Keratinocyte (primary cell): ENCODE results near the gene OSBPL1A. TPM values are rescaled to one million over a fixed set of nuclear protein-coding genes. Genes with fewer than 3 reads are reported as not detected.

ENCODE experiments used
- DNase-seq: peaks from one replicate; pipeline ENCODE4 v3.0.0-alpha.2; 2011; ENCODE audit warnings: low read depth, missing footprints, low spot score
- FAIRE-seq: peaks from 2 replicates; lab custom pipeline; 2011; peaks lifted over from hg19 to GRCh38; lab: Jason Lieb, UNC
- H2AFZ ChIP-seq: 2 replicates; pipeline ENCODE4 v1.6.0; 2012; ENCODE audit warnings: low read length, control low read depth, inconsistent platforms; ENCODE audit not compliant: control insufficient read depth
- H3K27ac ChIP-seq: 2 replicates; pipeline ENCODE4 v1.5.1; 2011; ENCODE audit warnings: low read length; ENCODE audit not compliant: control insufficient read depth, insufficient read depth
- H3K27me3 ChIP-seq: 3 replicates; pipeline ENCODE4 v1.6.0; 2011; ENCODE audit warnings: low read length; ENCODE audit not compliant: control insufficient read depth, insufficient read depth; ENCODE audit errors: extremely low read depth
- H3K36me3 ChIP-seq, 2 experiments: 2 replicates in 1 of 2; 3 replicates in 1 of 2; pipeline ENCODE4 v1.5.1; 2011; ENCODE audit warnings: low read length in 2 of 2, mild to moderate bottlenecking in 1 of 2; ENCODE audit not compliant: control insufficient read depth in 2 of 2, insufficient read depth in 2 of 2; ENCODE audit errors: extremely low read depth in 1 of 2
- H3K4me1 ChIP-seq: 3 replicates; pipeline ENCODE4 v1.5.1; 2011; ENCODE audit warnings: low read length; ENCODE audit not compliant: control insufficient read depth, insufficient read depth; ENCODE audit errors: extremely low read depth
- H3K4me2 ChIP-seq: 3 replicates; pipeline ENCODE4 v1.6.0; 2011; ENCODE audit warnings: low read depth, low read length; ENCODE audit not compliant: control insufficient read depth, insufficient read depth; ENCODE audit errors: extremely low read depth
- H3K4me3 ChIP-seq, 3 experiments: fragments of 200-600 bp in 1 of 3; sonication (generic) in 1 of 3; 2 replicates in 2 of 3; 3 replicates in 1 of 3; pipeline ENCODE4 v1.5.1; 2011 to 2016; ENCODE audit warnings: low read length in 3 of 3, mild to moderate bottlenecking in 3 of 3, control low read depth in 2 of 3, inconsistent platforms in 1 of 3, low read depth in 1 of 3, mixed read lengths in 1 of 3, mixed run types in 1 of 3, moderate library complexity in 1 of 3; ENCODE audit not compliant: control insufficient read depth in 2 of 3, insufficient read depth in 2 of 3; ENCODE audit errors: extremely low read depth in 1 of 3
- H3K79me2 ChIP-seq: 2 replicates; pipeline ENCODE4 v1.6.0; 2012; ENCODE audit warnings: low read length; ENCODE audit not compliant: control insufficient read depth, insufficient read depth
- H3K9ac ChIP-seq: 3 replicates; pipeline ENCODE4 v1.6.0; 2011; ENCODE audit warnings: low read length; ENCODE audit not compliant: control insufficient read depth, insufficient read depth; ENCODE audit errors: extremely low read depth
- H3K9me1 ChIP-seq: 3 replicates; pipeline ENCODE4 v1.6.0; 2011; ENCODE audit warnings: low read length; ENCODE audit not compliant: control insufficient read depth, insufficient read depth; ENCODE audit errors: extremely low read depth
- H3K9me3 ChIP-seq: 2 replicates; pipeline ENCODE4 v1.5.1; 2012; ENCODE audit warnings: low read depth, low read length; ENCODE audit not compliant: control insufficient read depth
- H4K20me1 ChIP-seq: 3 replicates; pipeline ENCODE4 v1.6.0; 2011; ENCODE audit warnings: low read length; ENCODE audit not compliant: control insufficient read depth, insufficient read depth; ENCODE audit errors: extremely low read depth
- EZH2 ChIP-seq: IDR thresholded peaks from one replicate; pipeline ENCODE4 v1.6.1; 2012; ENCODE audit warnings: inconsistent platforms, mild to moderate bottlenecking, low read length, moderate library complexity
- dilution Hi-C: fragments of 300-500 bp; cut with MboI; formaldehyde crosslinking; loops from one replicate; pipeline ENCODE4 v1.7.0; 2020; ENCODE audit warnings: low sequenced_read_pairs; ENCODE audit not compliant: extremely low pct_ligation_motif_present
- polyA plus RNA-seq, 5 experiments: library from polyadenylated mRNA; depleted of rRNA in 3 of 5; stranded (reverse) in 3 of 5; stranded (forward) in 1 of 5; unstranded in 1 of 5; fragments of >200 nt; gene quantifications; 1 replicate in 1 of 5; 2 replicates in 3 of 5; 3 replicates in 1 of 5; pipeline versions ENCODE4 v1.2.1 to v1.2.3, GENCODE V29; 2011 to 2012; ENCODE audit warnings: missing spikeins in 2 of 5, low read depth in 1 of 5, low replicate concordance in 1 of 5
- TF ChIP-seq, protein P1 (sequence below), 3 experiments: IDR thresholded peaks in 1 of 3; conservative IDR thresholded peaks in 1 of 3; optimal IDR thresholded peaks in 1 of 3; 2 replicates in 2 of 3; 3 replicates in 1 of 3; pipeline versions ENCODE3 to v1.5.1; 2011; ENCODE audit warnings: low read length in 3 of 3, mild to moderate bottlenecking in 3 of 3, moderate library complexity in 2 of 3, control low read depth in 1 of 3, inconsistent platforms in 1 of 3; ENCODE audit not compliant: insufficient read depth in 2 of 3; ENCODE audit errors: extremely low read depth in 1 of 3

OSBPL1A gene
- polyA plus RNA-seq, 1 donor (not counting 4 experiments of a cell fraction or from before 2014, with no cell fraction given) = 17.7 TPM

DNA sequence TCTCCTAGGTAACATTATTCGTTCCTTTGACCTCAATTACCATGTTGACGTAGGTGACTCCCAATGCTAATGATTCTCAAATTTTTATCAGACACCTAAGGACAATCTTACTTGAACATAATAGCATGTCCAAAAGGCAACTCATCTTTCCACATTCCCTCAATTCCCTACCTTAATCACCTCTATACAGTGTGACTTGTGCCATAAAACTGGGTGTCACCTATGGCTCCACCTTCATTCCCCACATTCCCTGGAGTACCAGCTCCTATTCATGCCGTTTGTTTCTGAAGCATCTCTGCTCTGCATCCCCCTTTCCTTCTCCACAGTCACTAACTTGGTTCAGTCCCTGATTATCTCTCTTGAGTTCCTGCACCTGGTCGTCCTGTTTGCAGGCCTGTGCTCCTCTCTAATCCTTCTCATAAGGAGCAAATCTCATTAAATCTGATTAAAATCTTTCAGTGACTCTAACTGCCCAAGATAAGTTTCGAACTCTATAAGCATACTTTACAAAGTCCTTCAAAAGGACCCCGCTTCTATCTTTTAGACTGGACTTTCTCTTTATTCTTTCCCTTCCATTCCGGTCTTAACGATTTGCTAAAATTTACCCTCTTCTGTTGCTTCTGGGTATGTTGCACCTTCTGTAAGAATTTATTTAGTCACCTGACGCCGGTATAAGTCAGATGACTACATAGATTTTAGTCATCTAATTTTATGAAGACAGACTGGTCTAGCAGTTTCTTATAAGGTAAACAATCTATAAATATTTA, 128.7 kb downstream of the OSBPL1A start:
- H3K9ac ChIP-seq = no peak overlapping the region
- no peaks in the 10 kb centered on the region for H3K9me3 ChIP-seq
- no peak for FAIRE-seq
- H3K27ac ChIP-seq = no peak overlapping the region
- H4K20me1 ChIP-seq = no peaks in the 10 kb centered on the region
- dilution Hi-C loops = no loop called here
- no peaks in the 10 kb centered on the region for H3K27me3 ChIP-seq
- H2AFZ ChIP-seq = no peak overlapping the region
- no peak overlapping the region for H3K4me3 ChIP-seq
- no peaks in the 10 kb centered on the region for H3K36me3 ChIP-seq
- peak overlapping the region; percentile 12 for H3K4me2 ChIP-seq
- peaks cover 33% of the 10 kb centered on the region for H3K4me1 ChIP-seq
- TF ChIP-seq, protein P1, sequence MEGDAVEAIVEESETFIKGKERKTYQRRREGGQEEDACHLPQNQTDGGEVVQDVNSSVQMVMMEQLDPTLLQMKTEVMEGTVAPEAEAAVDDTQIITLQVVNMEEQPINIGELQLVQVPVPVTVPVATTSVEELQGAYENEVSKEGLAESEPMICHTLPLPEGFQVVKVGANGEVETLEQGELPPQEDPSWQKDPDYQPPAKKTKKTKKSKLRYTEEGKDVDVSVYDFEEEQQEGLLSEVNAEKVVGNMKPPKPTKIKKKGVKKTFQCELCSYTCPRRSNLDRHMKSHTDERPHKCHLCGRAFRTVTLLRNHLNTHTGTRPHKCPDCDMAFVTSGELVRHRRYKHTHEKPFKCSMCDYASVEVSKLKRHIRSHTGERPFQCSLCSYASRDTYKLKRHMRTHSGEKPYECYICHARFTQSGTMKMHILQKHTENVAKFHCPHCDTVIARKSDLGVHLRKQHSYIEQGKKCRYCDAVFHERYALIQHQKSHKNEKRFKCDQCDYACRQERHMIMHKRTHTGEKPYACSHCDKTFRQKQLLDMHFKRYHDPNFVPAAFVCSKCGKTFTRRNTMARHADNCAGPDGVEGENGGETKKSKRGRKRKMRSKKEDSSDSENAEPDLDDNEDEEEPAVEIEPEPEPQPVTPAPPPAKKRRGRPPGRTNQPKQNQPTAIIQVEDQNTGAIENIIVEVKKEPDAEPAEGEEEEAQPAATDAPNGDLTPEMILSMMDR (optimal IDR thresholded peaks at IDR 0.05 in 1 of 3, IDR thresholded peaks at IDR 0.05 in 1 of 3, conservative IDR thresholded peaks at IDR 0.05 in 1 of 3; ENCODE audit: extremely low read depth in 1 of 3, insufficient read depth in 2 of 3, low read length in 3 of 3) = no peak
- TF ChIP-seq EZH2 = no peak
- no peaks in the 10 kb centered on the region for H3K9me1 ChIP-seq
- H3K79me2 ChIP-seq = peaks cover 21% of the 10 kb centered on the region
- no peak for DNase-seq

GRCh38 chr18:24267878-24268277, 129.7 kb downstream of the OSBPL1A start:
- TF ChIP-seq EZH2 = no peak
- TF ChIP-seq, protein P1 (optimal IDR thresholded peaks at IDR 0.05 in 1 of 3, IDR thresholded peaks at IDR 0.05 in 1 of 3, conservative IDR thresholded peaks at IDR 0.05 in 1 of 3; ENCODE audit: extremely low read depth in 1 of 3, insufficient read depth in 2 of 3, low read length in 3 of 3) = no peak
- DNase-seq (no peak), FAIRE-seq (no peak)
- Histone ChIP-seq H3K9ac (no peak overlapping the region), H3K4me3 (no peak overlapping the region), H3K27me3 (no peaks in the 10 kb centered on the region), H3K9me1 (no peaks in the 10 kb centered on the region), H3K4me1 (peaks cover 25% of the 10 kb centered on the region), H3K27ac (no peak overlapping the region), H3K4me2 (no peak overlapping the region), H3K9me3 (no peaks in the 10 kb centered on the region), H3K79me2 (peaks cover 21% of the 10 kb centered on the region), H4K20me1 (no peaks in the 10 kb centered on the region), H2AFZ (no peak overlapping the region), H3K36me3 (no peaks in the 10 kb centered on the region)
- dilution Hi-C loops = no loop called here
